ENCODE measurements around the gene CDADC1.

The CDADC1 gene

GRCh38 chr13:49342454-49342853 lies 94.7 kb downstream of the CDADC1 start:
- no peak for TF ChIP-seq CTCF (IDR thresholded peaks at IDR 0.05; ENCODE audit: insufficient read depth, low read length, missing control alignments)
- POLR2A ChIA-PET = no interaction called here
- CTCF ChIA-PET = no interaction called here
- no peak for DNase-seq (ENCODE audit: low read depth, low spot score)
- H3K4me3 ChIP-seq (ENCODE audit: low read depth, low read length) = no peak overlapping the region
